Stimulated activated CD4-positive, alpha-beta T cell treated with anti-CD3 and anti-CD28 coated beads, Interleukin-15, amount 100 ng/mL, for 24 hours (primary cell): Measurements from ENCODE around the gene PLEKHG2.

Experiments used
- DNase-seq: peaks from one replicate; pipeline ENCODE4 v3.0.0-alpha.2; 2020

PLEKHG2 gene

DNA sequence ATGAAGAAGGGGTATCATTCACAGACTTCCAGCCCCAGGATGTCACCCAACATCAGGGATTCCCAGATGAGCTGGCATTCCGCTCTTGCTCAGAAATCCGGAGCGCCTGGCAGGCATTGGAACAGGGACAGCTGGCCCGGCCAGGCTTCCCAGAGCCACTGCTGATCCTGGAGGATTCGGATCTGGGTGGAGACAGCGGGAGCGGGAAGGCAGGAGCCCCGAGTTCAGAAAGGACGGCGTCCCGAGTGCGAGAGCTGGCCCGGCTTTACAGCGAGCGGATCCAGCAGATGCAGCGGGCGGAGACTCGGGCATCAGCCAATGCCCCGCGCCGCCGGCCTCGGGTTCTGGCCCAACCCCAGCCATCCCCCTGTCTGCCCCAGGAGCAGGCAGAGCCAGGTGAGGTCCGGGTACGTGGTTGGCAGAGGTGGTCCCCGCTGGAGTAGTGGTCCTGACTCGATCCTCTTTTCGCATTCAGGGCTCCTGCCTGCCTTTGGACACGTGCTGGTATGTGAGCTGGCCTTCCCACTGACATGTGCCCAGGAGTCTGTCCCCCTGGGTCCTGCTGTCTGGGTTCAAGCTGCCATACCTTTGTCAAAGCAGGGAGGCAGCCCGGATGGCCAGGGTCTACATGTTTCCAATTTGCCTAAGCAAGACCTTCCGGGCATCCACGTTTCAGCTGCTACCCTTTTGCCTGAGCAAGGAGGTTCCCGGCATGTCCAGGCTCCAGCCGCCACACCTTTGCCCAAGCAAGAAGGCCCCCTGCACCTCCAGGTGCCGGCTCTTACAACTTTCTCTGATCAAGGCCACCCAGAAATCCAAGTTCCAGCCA is 11.0 kb downstream of the PLEKHG2 start:
- DNase-seq, result no peak

DNA sequence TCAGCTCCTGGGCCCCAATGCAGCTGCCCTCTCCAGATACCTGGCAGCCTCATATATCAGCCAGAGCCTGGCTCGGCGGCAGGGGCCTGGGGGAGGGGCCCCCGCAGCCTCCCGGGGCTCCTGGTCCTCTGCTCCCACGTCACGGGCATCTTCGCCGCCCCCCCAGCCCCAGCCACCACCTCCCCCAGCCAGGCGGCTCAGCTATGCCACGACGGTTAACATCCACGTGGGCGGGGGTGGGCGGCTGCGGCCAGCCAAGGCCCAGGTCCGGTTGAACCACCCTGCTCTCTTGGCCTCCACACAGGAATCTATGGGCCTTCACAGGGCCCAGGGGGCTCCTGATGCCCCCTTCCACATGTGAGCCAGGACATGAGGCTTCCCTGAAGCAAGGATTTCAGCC is 12.5 kb downstream of the PLEKHG2 start:
- DNase-seq, result no peak

DNA sequence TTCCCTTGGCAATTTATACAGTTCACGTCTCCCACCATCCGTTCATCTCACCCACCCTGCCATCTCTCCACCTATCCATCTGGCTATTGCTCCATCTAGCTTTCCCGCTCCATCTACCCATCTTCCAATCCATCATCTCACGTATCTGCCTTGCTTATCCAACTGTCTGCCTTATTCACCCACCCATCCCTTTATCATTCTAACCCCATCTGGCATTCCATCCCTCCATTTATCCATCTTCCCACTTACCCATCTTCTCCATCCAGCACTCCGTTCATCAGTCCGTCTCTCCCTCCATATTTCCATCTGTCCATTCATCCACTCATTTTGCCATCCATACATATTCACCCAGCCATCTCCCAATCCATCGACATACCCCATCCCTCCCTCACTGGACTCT is 13.3 kb downstream of the PLEKHG2 start:
- no peak for DNase-seq

DNA sequence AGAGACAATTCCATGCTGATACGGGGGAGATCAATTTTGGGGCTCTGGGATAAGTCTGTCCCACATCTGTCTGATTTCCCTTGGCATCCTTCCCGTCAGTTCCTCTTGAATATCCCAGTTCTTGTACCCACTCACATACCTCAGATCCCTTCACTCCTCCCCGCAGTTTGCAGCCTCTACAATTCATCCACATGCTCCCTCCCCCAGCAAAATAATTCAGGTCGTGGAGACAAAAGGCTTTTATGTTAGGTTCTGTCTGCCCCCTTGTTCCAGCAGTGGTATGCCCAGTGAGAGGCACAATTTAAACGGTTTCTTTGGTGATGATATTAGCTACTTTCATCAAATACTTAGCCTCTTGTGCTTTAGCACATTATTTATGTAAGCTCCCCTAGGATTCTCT is 13.7 kb downstream of the PLEKHG2 start:
- DNase-seq, result no peak

DNA sequence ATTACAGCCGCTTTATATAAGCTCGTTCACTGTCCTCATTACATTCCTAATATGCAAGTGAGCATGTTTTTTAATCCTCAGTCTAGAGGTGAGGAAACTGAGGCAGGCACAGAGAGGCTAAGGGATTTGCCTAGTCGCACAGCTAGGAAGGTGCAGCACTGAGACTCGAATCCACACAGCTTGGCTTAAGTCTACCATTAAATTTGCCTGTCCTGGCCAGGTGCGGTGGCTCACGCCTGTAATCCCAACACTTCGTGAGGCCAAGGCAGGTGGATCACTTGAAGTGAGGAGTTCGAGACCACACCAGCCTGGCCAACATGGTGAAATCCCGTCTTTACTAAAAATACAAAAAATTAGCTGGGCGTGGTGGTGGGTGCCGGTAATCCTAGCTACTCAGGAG is 15.2 kb downstream of the PLEKHG2 start:
- DNase-seq, result no peak

DNA sequence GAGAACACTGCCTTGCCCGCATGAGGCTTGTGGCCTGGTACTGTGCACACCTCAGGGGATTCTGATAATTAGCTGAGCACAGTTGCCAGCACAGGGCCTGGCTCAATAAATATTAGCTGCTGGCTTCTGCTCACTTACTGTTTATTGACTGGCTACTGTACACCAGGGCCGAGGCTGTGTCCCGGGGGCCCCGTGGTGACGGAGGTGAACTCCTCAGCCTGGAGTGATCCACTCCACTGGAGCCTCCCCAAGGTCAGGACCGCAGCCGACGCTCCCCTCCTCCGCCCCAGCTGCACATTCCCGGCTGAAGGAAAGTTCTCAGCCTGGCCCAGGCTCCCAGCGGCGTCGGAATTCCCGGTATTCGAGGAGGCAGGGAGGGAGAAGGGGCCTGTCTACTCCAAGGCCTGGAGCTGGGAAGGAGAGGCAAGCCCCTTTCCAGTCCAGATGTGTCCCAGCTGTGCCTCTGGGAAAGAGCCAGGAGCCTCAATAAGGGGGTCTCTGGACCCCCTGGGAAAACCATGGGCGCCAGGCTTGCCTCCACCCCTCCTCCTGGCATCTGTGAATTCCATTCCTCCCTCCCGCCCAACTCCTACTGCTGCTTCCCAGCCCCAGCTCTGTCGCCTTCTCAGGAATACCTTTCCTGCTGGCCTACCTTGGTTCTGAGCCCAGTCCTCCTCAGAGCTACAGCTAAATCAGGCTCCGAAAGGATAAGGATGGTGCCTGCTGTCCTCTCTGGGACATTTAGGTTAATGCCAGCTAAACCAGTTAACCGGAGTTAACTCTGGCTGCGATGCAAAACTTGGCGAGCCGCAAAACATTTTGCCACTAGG is 16.0 kb downstream of the PLEKHG2 start:
- no peak for DNase-seq

DNA sequence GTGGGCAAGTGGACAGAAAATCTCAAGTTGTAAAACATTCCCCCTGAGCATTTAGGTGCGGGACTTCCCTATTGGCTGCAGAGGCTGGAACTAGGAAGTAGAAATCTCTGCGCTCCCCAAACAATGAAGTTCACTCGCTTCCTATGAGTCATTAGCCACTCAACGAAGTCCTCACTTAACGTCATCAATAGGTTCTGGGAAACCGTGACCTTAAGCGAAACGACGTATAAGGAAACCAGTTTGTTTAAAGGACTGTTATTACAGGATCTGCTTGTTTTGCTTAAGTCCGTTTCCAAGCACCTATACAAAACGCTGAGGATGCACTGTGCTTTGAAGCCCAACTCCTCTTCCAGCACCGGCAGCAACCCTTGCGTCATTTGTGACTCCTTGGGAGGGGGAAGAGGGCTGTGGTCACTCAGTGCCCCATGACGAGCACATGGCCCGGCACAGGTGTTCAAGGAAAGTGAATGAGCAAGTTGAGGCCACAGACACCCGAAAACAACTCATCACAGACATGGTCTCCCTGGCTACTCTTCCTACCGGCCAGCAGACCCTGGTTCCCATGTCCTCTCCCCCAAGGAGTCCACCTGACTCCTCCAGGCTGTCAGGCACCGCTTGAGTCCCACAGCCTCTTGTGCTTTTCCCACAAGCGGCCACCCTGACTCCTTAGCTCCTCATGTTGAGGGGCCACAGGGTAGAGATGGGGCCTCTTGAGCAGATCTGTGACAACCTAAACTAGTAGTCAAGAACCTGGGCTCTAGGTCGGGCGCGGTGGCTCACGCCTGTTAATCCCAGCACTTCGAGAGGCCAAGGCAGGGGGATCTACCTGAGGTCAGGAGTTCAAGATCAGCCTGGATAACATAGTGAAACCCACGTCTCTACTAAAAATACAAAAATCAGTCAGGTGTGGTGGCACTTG is 18.5 kb downstream of the PLEKHG2 start:
- DNase-seq, result peak; percentile 74

DNA sequence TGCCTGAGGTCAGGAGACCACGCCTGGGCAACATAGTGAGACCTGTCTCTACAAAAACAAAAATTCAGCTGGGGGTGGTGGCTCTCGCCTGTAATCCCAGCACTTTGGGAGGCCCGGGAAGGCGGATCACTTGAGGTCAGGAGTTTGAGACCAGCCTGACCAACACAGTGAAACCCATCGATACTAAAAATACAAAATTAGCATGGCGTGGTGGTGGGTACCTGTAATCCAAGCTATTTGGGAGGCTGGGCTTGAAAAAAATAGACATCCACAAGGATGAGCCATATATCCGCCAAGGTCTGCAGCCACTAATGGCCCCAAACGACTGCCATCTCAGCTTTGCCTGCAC is 20.2 kb downstream of the PLEKHG2 start:
- DNase-seq, result no peak

DNA sequence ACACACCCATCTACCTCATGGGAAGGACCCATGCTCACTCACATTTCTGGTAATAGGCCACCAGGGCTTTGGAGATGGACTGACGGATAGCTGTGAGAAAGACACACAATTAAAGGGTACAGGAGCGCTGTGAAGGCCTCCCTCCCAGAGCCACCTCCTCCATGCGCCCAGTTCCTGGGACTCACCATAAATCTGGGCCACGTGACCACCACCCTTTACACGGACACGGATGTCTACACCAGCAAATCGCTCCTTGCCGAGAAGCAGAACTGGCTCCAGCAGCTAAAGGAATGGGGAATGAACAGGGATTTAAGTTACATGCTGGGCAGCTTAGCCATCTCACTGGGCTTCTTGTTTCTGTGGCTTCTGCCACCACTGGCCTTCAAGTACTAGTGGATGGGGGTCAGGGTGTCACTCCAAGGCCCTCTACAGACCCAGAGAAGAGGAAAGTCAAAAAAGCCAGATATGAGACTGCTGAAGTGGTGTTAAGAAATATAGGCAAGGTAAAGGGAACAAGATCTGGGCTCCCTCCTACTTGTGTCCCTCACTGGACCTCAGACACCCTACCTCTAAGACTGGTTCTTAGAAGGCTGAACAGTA is 21.1 kb downstream of the PLEKHG2 start:
- DNase-seq, result no peak

DNA sequence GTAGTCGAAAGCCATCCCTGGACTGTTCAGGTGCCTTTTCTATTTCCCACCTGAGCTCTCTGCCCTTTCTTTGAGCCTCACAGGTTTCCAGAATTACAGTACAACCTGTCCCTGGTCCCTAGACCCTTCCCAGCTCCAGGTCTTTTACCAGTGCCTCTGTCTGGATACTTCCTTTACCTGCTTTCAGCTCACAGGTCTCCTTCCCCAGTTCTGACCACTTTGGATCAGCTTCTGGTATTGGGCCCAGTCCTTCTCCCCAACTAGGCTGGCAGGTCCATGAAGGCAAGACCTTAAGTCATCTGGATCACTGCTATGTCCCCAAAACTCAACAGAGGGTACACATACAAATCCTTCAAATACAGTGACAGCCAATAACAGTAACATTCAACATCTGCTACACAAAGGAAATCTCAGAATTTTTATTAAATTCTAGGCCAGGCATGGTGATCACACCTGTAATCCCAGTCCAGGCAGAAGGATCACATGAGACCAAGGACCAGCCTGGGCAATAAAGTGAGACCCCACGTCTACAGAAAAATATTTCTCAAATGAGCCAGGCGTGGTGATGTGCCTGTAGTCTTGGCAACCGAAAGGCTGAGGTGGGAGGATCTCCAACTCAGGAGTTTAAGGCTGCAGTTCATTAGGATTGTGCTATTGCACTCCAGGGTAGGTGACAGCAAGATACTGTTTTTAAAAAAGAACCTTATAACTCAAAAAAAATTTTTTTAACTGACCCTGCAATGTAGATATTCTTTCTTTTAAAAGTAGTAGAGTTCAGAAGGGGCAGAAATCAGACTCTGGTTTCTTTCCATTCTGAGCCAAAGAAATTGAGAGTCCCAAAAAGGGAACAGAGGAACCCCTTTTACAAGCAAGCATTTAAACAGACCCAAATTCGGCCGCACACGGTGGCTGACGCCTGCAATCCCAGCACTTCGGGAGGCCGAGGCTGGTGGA is 21.9 kb downstream of the PLEKHG2 start:
- DNase-seq, result no peak

DNA sequence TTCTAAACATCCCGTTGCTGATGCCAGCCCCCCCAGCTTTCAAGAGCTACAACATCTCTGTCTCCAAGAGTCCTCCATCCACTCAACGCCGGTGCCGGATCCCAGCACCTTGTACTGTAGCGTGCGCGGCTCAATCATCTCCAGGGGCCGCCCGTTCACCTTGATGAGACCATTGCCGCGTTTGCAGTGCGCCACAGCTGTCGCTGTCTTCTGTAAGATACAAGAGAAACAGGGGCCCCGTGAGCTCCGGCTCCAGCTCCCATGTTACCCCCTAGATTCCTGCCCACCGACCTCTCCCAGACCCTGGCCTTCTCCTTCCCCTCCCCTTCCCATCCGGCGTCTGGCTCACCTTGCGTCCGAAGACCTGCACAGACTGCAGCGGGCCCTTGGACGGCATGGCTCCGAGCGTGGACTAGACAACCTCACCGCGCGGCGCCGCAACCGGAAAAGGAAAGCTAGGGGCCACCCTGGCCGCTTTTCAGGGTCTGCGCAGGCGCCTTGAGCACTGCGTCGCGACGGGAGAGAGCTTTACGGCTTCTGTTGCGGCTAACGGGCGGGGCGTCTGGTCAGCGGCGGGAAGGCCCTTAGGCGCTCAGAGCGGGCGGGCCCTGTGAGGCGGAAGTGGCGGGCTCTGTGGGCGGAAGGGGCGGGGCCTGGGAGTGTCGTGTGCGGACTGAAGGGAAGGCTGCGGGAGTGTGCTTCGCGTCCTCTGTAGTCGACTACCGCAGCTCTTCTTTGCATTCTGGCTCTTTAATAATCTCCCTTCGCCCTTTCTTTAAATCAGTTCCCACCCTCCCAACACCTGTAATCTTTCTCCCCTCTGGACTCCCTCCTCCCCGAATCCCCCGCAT is 23.3 kb downstream of the PLEKHG2 start, which contains the start of gene RPS16:
RPS16 (minus strand) TSS at position 451 of the 851 bp plus-strand sequence; CDS start at position 397, 54 bp downstream.
- DNase-seq, result peak; percentile 100

DNA sequence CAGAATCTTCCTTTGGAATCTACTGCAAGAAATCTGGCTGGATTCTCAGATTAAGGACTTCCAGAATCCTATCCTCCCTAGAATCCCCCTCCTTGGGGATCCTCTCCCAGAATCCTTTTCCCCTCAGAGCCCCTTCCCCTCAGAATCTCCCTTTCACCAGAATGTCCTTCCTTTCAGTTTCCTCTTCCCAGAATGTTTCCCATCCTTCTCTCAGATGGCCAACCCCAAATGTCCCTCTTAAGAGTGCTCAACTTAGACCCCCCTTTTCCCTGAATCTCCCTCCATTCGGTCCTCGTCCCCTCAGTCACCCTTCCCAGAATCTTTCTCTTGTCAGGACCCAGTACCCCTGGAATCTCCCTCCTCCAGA is 23.9 kb downstream of the PLEKHG2 start:
- DNase-seq, result no peak

DNA sequence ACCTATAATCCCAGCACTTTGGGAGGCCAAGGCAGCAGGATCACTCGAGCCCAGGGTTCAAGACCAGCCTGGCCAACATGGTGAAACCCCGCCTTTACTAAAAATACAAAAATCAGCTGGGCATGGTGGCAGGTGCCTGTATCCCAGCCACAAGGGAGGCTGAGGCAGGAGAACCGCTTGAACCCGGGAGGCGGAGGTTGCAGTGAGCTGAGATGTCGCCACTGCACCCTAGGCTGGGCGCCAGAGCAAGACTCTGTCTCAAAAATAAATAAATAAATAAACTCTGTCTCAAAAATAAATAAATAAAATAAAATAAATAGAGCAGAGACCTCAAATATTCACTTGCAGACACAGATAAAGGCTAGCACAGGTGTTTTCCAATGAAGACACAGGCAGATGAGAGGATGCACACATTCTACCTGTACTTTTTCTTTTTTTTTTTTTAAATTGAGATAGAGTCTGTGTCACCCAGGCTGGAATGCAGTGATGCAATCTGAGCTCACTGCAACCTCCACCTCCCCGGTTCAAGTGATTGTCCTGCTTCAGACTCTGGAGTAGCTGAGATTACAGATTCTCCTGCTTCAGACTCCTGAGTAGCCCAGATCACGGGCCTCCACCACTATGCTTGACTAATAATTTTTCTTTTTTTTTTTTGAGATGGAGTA is 25.9 kb downstream of the PLEKHG2 start:
- no peak for DNase-seq

DNA sequence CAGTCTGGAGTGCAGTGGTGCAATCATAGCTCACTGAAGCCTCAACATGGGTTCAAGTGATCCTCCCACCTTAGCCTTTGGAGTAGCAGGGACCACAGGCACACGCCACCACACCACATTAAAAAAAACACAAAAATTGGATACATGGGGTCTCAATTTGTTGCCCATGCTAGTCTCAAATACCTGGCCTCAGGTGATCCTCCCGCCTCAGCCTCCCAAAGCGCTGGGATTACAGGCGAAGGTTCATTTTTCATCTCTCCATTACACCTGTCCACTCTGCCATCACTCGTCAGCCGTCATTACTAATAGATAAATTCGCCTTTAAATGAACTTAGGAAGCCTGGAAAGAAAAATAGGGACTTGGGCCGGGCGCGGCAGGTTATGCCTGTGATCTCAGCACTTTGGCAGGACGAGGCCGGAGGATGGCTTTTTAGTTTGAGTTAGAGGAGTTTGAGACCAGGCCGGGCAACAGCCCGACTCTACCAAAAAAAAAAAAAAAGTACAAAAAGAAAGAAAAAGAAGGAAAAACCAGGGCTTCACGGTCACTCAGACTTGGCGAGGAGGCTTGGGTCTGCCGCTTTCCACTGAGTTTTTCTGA is 32.2 kb downstream of the PLEKHG2 start:
- no peak for DNase-seq

DNA sequence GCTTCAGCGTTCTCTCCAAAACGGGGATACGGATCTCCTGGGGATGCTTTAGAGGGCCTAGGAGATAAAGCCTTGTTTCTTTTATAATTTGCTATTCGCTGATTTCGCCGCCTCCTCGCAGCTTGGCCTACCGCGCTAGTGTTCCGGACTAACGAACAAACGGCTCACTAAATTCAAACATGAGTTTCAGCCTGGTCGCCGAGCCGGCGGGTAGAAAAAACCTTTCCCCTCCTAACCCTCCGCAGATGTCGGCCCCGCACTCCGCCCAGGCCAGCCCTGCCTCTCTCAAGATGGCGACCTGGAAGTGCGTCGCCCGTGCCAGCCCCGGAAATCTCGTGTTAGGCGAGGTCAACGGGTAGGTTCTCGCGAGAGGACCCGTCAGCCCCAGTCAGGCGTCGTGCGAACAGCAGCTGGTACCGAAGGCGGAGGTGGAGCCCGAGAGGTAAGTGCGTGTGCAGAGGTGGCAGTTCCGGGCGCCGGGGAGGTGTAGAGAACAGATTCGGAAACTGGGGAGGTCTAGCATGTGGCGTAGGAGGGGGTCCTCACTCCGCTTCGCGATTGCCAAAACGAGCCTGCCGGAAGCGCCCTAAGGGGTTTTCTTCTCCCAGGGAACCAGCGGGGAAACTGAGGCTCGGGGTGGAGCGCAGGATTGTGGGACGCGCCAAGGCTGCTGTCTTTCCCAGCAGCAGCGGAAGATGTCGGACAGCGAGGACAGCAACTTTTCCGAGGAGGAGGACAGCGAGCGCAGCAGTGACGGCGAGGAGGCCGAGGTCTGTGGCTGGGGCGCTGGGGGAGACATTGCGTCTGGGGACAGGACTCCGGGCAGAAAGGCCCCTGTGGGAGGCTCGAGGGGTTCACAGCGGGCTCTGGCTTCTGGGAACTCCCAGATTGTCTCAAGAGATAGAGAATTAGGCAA is 33.0 kb downstream of the PLEKHG2 start, which contains the start of gene SUPT5H:
SUPT5H (plus strand) TSS at position 387 of the 916 bp plus-strand sequence; CDS start at position 696, 309 bp downstream.
- peak; percentile 99 for DNase-seq

DNA sequence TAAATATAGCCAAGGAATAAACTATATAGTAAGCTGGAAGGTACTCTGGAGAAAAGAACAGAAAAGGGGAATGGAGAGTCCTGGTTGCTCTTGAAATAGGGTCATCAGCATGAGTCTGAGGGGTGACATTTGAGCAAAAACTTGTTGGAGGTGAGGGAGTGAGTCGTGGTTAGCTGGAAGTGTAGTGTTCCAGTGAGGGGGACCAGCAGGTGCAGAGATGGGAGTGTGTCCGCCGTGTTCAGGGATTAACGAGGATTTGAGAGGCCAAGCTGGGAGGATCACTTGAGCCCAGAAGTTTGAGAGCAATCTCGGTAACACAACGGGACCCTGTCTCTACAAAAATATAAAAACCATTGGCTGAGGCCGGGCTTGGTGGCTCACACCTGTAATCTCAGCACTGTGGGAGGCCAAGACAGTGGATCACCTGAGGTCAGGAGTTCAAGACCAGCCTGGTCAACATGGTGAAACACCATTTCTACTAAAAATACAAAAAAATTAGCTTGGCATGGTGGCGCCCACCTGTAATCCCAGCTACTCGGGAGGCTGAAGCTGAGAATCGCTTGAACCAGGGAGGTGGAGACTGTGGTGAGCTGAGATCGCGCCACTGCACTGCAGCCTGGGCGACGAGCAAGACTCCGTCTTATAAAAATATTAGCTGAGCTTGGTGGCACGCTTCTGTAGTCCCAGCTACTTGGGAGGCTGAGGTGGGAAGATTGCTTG is 34.1 kb downstream of the PLEKHG2 start:
- DNase-seq, result no peak

DNA sequence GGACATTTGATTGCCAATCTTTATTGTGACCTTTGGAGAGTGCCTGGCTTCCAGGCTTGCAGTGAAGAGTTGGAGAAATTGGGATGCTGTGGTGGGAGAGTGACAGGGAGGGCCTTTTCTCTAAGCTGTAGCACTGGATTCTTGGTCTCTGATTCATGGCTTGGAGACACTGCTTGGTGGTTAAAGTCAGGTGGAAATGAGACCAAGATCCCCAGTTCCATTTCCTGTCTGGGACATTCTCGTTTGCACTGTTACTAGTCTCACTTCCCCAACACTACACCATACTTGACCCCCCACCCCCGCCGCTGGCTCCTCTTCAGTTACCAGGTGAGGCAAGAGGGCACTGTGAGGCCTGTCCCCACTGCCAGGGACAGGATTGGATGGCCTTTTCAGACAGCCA is 35.8 kb downstream of the PLEKHG2 start:
- peak; percentile 56 for DNase-seq
